ENCODE data around the gene FAM81A.

FAM81A gene

DNA sequence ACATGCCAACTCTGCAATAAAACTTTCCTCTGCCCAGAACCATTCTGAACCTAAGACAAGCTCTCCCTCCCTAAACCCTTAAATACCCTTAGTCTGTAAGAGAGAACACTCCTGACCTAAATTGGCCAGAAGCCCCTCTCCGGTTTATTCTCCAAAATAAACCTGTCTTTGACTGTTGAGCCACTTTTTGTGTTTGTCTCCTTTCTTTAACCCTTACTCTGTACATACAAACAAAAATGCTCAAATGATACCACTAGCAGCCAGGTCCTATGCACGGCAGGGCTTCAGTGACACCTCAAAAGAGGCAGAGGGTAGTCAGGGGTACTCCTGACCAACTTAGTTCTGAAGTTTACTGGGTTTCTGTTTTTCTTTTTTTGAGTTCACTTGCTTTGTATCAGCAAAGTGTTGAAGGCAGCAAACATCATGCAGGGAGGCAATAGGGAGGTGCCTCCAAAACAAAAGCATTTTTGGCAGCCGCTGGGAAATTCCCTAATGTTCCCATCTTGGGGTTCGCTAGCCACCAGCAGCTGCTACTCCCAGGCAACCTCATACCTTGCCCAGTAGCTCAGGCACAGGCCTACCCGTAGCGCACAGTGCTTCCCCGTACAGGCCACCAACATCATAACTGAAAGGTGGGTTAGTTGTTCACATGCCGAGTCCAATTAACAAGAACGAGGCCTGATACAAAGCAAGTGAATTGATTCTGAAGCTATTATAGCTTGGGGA, 110.7 kb downstream of the FAM81A start:
- no peak for DNase-seq

DNA sequence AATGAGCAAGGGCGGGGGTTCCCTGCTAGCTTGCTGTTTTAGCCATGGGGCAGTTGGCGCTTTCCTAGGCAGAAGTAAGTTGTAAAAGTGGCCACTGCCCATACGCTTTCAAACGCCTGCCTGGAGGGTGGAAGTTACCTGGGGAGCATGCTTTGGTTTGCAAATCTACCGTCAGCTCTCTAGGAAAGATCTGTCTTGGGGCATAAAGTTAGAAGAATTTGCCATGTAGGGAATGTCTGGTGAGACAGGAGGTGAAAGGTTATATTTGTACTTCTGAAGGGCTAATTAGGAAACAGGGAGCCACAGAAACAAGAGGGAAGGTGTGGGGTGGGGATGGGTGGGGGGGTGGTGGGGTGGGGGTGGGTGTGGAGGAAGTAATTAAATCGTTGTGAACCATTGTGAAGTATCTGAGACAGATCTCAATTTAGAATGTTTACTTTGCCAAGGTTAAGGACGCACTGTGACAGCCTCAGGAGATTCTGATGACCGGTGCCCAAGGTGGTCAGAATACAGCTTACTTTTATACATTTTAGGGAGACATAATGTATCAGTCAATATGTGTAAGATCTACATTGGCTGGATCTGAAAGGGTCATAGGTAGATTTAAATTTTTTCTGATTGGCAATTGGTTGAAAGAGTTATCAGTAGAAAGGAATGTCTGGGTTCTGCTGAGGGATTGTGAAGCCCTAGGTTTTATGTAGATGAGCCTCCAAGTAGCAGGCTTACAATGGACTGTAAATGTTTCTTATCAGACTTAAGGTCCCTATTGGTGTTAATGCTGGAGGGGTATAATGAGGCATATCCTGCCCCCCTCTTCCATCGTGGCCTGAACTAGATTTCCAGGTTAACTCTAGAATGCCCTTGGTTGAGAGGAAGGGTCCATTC, 111.6 kb downstream of the FAM81A start:
- no peak for DNase-seq

GRCh38 chr15:59550530-59550929, 112.5 kb downstream of the FAM81A start:
- DNase-seq: no peak

DNA sequence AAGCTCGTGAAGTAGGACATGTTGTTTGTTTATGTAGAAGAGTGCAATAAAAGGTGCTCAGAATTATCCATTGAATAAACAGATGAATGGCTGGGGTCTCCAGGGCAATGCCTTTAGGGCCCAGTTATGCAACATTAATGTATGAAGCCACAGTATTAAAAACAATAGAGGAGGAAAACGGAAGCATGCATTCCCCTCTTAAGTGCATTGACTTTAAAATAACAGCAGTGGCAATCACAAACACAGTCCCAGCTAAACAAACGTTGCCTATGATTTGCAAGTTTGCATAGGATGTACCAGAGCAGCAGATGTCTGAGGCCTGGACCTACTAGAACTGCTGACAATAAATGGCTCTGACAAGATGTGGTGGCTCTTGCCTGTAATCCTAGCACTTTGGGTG, 113.0 kb downstream of the FAM81A start:
- DNase-seq: no peak

GRCh38 chr15:59553879-59554735, 116.1 kb downstream of the FAM81A start:
- DNase-seq: no peak

- DNase-seq: no peak
Measured at GRCh38 chr15:59555696-59556095, 117.7 kb downstream of the FAM81A start.

DNA sequence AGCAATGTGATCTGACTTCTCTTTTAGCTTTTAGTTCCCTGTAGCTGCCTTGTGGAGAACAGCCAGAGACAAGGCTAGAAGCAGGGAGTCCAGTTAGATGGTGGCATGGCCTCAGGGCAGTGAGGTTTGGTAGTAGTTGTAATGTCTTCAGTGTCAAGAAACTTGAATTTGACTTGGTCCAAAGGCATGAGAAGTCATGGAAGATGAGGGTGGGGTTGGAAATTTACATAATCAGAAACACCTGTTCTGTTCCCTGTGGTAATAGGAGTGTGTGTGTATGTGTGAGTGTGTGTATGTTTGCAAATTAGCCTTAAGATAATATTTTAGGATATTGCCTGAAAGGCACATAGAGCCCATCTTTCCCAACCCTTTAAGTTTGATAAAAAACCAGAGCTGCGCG, 118.4 kb downstream of the FAM81A start:
- DNase-seq: no peak

- no peak for DNase-seq
Measured at GRCh38 chr15:59557581-59557980, 119.6 kb downstream of the FAM81A start.

DNA sequence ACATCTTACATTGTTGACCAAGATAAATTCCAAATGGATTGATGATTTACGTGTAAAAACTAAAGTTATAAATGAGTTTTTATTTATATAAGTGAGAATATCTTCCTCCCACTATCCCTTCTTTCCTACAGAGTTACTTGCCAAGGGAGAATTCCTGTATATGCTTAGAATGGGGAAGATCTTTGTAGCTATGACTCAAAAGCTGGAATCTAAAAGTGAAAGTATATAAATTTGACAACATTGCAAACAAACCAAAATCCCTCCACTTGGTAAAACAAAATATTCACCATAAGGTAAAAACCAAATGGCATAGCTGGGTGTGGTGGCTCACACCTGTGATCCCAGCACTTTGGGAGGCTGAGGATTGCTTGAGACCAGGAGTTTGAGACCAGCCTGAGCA, 120.9 kb downstream of the FAM81A start:
- no peak for DNase-seq

- DNase-seq: no peak
Measured at GRCh38 chr15:59561547-59561946, 123.6 kb downstream of the FAM81A start.

GRCh38 chr15:59562448-59563186, 124.6 kb downstream of the FAM81A start:
- no peak for DNase-seq

DNA sequence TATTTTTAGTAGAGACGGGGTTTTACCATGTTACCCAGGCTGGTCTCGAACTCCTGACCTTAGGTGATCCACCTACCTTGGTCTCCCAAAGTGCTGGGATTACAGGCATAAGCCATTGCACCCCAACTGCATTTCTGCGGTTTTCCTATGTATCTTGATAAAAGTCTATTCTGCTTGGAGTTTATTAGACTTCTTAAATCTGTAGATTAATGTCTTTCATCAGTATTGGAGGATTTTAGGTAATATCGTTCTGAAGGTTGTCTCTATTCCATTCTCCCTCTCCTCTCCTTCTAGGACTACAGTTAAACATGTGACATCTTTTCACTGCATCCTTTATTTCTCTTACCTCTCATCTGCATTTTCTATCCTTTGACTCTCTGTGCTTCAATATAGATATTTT, 127.3 kb downstream of the FAM81A start:
- no peak for DNase-seq

GRCh38 chr15:59567324-59567723, 129.3 kb downstream of the FAM81A start:
- DNase-seq: no peak

DNA sequence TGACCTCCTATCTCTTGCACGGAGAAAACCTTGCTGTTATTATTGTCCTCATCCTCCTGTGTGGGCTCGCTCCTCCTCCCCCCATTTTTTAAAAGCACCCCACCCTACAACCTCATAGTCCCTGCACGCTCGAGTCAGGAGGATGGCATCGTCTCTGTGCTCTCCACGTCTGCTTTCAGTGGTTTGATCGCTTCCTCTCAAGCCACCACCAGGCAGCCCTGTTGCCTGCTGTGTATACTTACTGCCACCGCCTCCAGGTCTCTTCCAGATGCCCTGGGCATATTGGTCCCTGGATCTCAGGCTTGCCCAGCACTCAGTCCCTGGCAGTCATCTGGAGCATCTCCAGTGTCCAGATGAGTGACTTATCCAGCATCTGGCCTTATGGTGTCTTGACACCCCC, 131.5 kb downstream of the FAM81A start:
- DNase-seq: no peak

GRCh38 chr15:59570315-59570714, 132.3 kb downstream of the FAM81A start:
- no peak for DNase-seq

- no peak for DNase-seq
Measured at GRCh38 chr15:59571606-59572005, 133.6 kb downstream of the FAM81A start.

All from CD4-positive, alpha-beta T cell treated with Interleukin-17A for 1 hour (primary cell).